A549 (cell line): ENCODE measurements around the gene RHOJ. TPM values are rescaled to one million over a fixed set of nuclear protein-coding genes. Genes with fewer than 3 reads are reported as not detected.

Source experiments
- ATAC-seq, 2 experiments: fragments of 200-7000 bp in 1 of 2; fragments of >200 bp in 1 of 2; cut with Nextera tagmentation in 1 of 2; cut with Tn5 transposase in 1 of 2; 3 replicates each; pipeline versions ENCODE4 v1.8.0 to v1.9.1; 2018 to 2020; ENCODE audit warnings: mild to moderate bottlenecking in 1 of 2, moderate library complexity in 1 of 2
- CTCF ChIA-PET: fragments of 300-600 bp; sonication (Branson Sonifier 250); formaldehyde crosslinking; extraction: SDS; loops from one replicate; lab custom pipeline; 2021; ENCODE audit warnings: antibody characterized with exemption, inconsistent platforms; lab: Yijun Ruan, JAX
- POLR2A ChIA-PET: fragments of 350-600 bp; formaldehyde crosslinking; extraction: SDS; loops from one replicate; lab custom pipeline; 2021; ENCODE audit warnings: antibody characterized with exemption, inconsistent platforms; lab: Yijun Ruan, JAX
- DNase-seq, 2 experiments: peaks; one replicate each; pipeline versions ENCODE4 v3.0.0 to v3.0.0-alpha.2; 2011 to 2016; ENCODE audit warnings: low read depth in 1 of 2, low spot score in 1 of 2
- FAIRE-seq: peaks from 2 replicates; lab custom pipeline; 2011; peaks lifted over from hg19 to GRCh38; lab: Jason Lieb, UNC
- H3K27ac ChIP-seq, 2 experiments: fragments of >200 bp; sonication (Bioruptor Twin); formaldehyde crosslinking; 3 replicates each; pipeline ENCODE4 v1.5.1; 2016 to 2017
- H3K4me1 ChIP-seq: fragments of >200 bp; sonication (Bioruptor Twin); formaldehyde crosslinking; 3 replicates; pipeline ENCODE4 v1.6.1; 2016
- H3K4me2 ChIP-seq: fragments of >200 bp; sonication (Bioruptor Twin); formaldehyde crosslinking; 3 replicates; pipeline ENCODE4 v1.6.1; 2016
- H3K4me3 ChIP-seq: fragments of >200 bp; sonication (Bioruptor Twin); formaldehyde crosslinking; 3 replicates; pipeline ENCODE4 v1.5.1; 2016
- H3K9me3 ChIP-seq: fragments of >200 bp; sonication (Bioruptor Twin); formaldehyde crosslinking; 3 replicates; pipeline ENCODE4 v1.6.1; 2016
- BHLHE40 ChIP-seq: IDR thresholded peaks from 2 replicates; pipeline ENCODE4 v1.6.1; 2012; ENCODE audit warnings: low read depth, low read length, inconsistent platforms
- CBX2 ChIP-seq: fragments of 200-600 bp; sonication (generic); IDR thresholded peaks from 2 replicates; pipeline ENCODE4 v1.6.1; 2016; ENCODE audit warnings: low read depth, mild to moderate bottlenecking, borderline replicate concordance
- CHD2 ChIP-seq: fragments of 150-350 bp; IDR thresholded peaks from 2 replicates; pipeline ENCODE4 v1.6.1; 2014; ENCODE audit warnings: low read length; ENCODE audit not compliant: partially characterized antibody
- CHD4 ChIP-seq: fragments of 200-600 bp; sonication (generic); IDR thresholded peaks from 2 replicates; pipeline ENCODE4 v1.6.1; 2016; ENCODE audit warnings: antibody characterized with exemption, mild to moderate bottlenecking, borderline replicate concordance
- CTCF ChIP-seq: fragments of >200 bp; sonication (Bioruptor Twin); formaldehyde crosslinking; IDR thresholded peaks from 3 replicates; pipeline ENCODE4 v1.5.1; 2016
- EHF ChIP-seq: fragments of 250-450 bp; sonication (Bioruptor Pico); IDR thresholded peaks from 2 replicates; pipeline ENCODE4 v1.5.0; 2020; ENCODE audit warnings: mild to moderate bottlenecking
- EP300 ChIP-seq, 2 experiments: fragments of >200 bp; sonication (Bioruptor Twin); formaldehyde crosslinking; IDR thresholded peaks; 2 replicates in 1 of 2; 3 replicates in 1 of 2; pipeline ENCODE4 v1.6.1; 2016 to 2017
- ESRRA ChIP-seq: fragments of 150-350 bp; IDR thresholded peaks from 2 replicates; pipeline ENCODE4 v1.6.1; 2014; ENCODE audit warnings: mild to moderate bottlenecking, low read length, borderline replicate concordance
- FOSB ChIP-seq: fragments of 250-450 bp; sonication (Bioruptor Pico); IDR thresholded peaks from 2 replicates; pipeline ENCODE4 v1.5.0; 2020; ENCODE audit warnings: mild to moderate bottlenecking, moderate library complexity
- FOSL2 ChIP-seq, 2 experiments: fragments of 450-650 bp in 1 of 2; fragments of >200 bp in 1 of 2; sonication (Bioruptor Twin) in 1 of 2; formaldehyde crosslinking; IDR thresholded peaks; 2 replicates each; pipeline versions ENCODE4 v1.5.0 to v1.6.1; 2016 to 2020; ENCODE audit warnings: mild to moderate bottlenecking in 1 of 2, moderate library complexity in 1 of 2
- HDAC2 ChIP-seq: fragments of 200-600 bp; sonication (generic); IDR thresholded peaks from 2 replicates; pipeline ENCODE4 v1.6.1; 2016
- HOXA7 ChIP-seq: fragments of 250-450 bp; sonication (Bioruptor Pico); IDR thresholded peaks from 2 replicates; pipeline ENCODE4 v1.5.0; 2020; ENCODE audit warnings: mild to moderate bottlenecking, moderate library complexity
- HOXB5 ChIP-seq: fragments of 250-450 bp; sonication (Bioruptor Pico); IDR thresholded peaks from 2 replicates; pipeline ENCODE4 v1.5.0; 2020; ENCODE audit warnings: mild to moderate bottlenecking, moderate library complexity
- KDM1A ChIP-seq: fragments of 200-600 bp; sonication (generic); IDR thresholded peaks from 2 replicates; pipeline ENCODE4 v1.6.1; 2016; ENCODE audit warnings: low read depth, mild to moderate bottlenecking
- KDM5A ChIP-seq: fragments of 200-600 bp; sonication (generic); IDR thresholded peaks from 2 replicates; pipeline ENCODE4 v1.6.1; 2016; ENCODE audit warnings: antibody characterized with exemption, mild to moderate bottlenecking
- MAX ChIP-seq: IDR thresholded peaks from 2 replicates; pipeline ENCODE4 v1.6.1; 2012
- MYC ChIP-seq: IDR thresholded peaks from 2 replicates; pipeline ENCODE4 v1.6.1; 2012; ENCODE audit warnings: mild to moderate bottlenecking, inconsistent platforms, low read length, improper control_type of control experiment, borderline replicate concordance
- NFE2L2 ChIP-seq: fragments of 150-350 bp; conservative IDR thresholded peaks from 2 replicates; pipeline ENCODE4 v1.6.1; 2014; ENCODE audit warnings: low read length
- POLR2AphosphoS2 ChIP-seq: conservative IDR thresholded peaks from 2 replicates; pipeline ENCODE4 v1.6.1; 2012; ENCODE audit warnings: low read length, improper control_type of control experiment, inconsistent platforms
- RAD21 ChIP-seq, 2 experiments: fragments of >200 bp in 1 of 2; sonication (Bioruptor Twin) in 1 of 2; formaldehyde crosslinking in 1 of 2; IDR thresholded peaks in 1 of 2; conservative IDR thresholded peaks in 1 of 2; 2 replicates in 1 of 2; 3 replicates in 1 of 2; pipeline ENCODE4 v1.6.1; 2012 to 2018; ENCODE audit warnings: inconsistent platforms in 1 of 2
- RCOR1 ChIP-seq: fragments of 150-350 bp; IDR thresholded peaks from 2 replicates; pipeline ENCODE4 v1.6.1; 2014; ENCODE audit warnings: antibody characterized with exemption, low read length, low read depth
- SMC3 ChIP-seq: fragments of >200 bp; sonication (Bioruptor Twin); formaldehyde crosslinking; IDR thresholded peaks from 3 replicates; pipeline ENCODE4 v1.6.1; 2018; ENCODE audit warnings: inconsistent platforms
- SREBF2 ChIP-seq: fragments of 450-650 bp; IDR thresholded peaks from 2 replicates; pipeline ENCODE4 v1.6.1; 2014; ENCODE audit warnings: mild to moderate bottlenecking, moderate library complexity
- ZFP36 ChIP-seq: fragments of 450-650 bp; IDR thresholded peaks from 2 replicates; pipeline ENCODE4 v1.6.1; 2014; ENCODE audit warnings: borderline replicate concordance; ENCODE audit not compliant: partially characterized antibody
- WGBS: methylation state at CpG from one replicate; pipeline ENCODE4 v1.1.6; 2017; ENCODE audit errors: missing lambda C conversion rate; 5-methylcytosine and 5-hydroxymethylcytosine counted together
- polyA plus RNA-seq, 4 experiments: library from polyadenylated mRNA; depleted of rRNA in 3 of 4; stranded (reverse); fragments of >200 nt; fragmentation: RNase III in 1 of 4; extraction: RNeasy Plus Mini Kit Qiagen cat#74134 plus additional on column Dnase treatment in 1 of 4; gene quantifications; 2 replicates in 3 of 4; 3 replicates in 1 of 4; pipeline ENCODE4 v1.2.3, GENCODE V29; 2011 to 2017

Gene RHOJ
- polyA plus RNA-seq, 2 of the 4 experiments (the other 2 are of a cell fraction), result not detected

DNA sequence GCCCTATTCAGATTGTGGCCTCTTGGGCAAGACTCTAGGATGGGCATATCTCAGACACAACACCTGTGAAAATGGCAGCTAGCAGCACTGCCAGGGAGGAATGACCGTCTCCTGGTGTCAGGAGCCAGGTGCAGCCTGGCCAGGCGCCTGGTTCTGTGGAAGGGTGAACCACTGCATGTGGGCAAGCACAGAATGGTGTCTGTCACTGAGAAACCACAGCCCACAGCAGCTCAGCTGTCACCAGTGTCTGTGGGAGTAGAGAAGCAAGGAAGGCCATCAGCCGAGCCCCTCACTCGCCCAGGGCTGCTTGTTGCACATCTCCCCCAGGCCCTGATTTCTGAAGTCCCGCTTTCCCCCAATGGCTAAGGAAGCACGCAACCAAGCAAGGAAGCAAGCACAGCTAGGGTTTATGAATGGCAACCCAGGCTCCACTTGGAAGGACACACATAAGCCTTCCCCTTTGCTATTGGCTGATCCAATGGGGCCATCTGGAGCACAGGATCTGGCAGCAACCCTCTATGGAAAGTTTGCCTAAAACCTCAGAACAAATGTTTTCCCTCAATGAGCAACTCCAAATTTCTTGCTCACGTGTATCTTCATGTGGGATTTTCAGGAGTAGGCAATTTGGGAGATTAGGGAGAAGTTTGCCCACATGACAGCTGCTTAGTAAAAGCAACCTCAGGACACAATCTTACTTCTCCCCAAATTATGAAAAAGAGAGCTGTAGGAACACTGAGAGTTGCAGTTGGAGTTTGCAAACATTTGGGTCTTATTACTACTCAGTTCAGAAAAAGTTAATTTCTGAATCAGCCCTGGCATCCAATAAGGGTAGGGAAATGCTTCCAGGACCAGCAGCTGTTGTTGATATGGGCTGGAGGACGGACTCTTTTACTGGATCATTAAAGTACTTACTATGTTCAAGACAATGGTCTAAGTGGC, 69.7 kb downstream of the RHOJ start:
- no peak for FAIRE-seq
- ATAC-seq, result no peak
- CTCF ChIA-PET, result interaction anchor here (1.0 to 3.4 kb wide), 5 partner anchors 11 to 1111 kb away, joined by 4 to 26 read pairs (median 5); no protein-coding TSS in a partner anchor
- 17% methylated on average over 8 of the region's 8 CpGs for WGBS
- POLR2A ChIA-PET, result no interaction called here
- H3K4me1 ChIP-seq, result no peaks in the 10 kb centered on the region
- no peak for TF ChIP-seq KDM5A
- TF ChIP-seq HOXA7 (CRISPR knock-in tag), result no peak
- TF ChIP-seq ZFP36, result no peak
- TF ChIP-seq KDM1A, result no peak
- no peak for TF ChIP-seq FOSL2 (IDR thresholded peaks at IDR 0.05)
- TF ChIP-seq FOSL2 (CRISPR knock-in tag; IDR thresholded peaks at IDR 0.05), result no peak
- TF ChIP-seq RCOR1, result no peak
- TF ChIP-seq CBX2, result no peak
- no peak for TF ChIP-seq POLR2AphosphoS2
- no peak for TF ChIP-seq CHD2
- TF ChIP-seq ESRRA, result no peak
- TF ChIP-seq BHLHE40, result no peak
- TF ChIP-seq MAX, result no peak
- no peak for TF ChIP-seq NFE2L2
- TF ChIP-seq MYC, result no peak
- no peak for TF ChIP-seq SMC3
- TF ChIP-seq, all 56 proteins: peak for 0
- H3K9me3 ChIP-seq, result no peaks in the 10 kb centered on the region
- DNase-seq, result no peak
- no peak overlapping the region for H3K27ac ChIP-seq
- H3K4me3 ChIP-seq, result no peak overlapping the region
- no peak overlapping the region for H3K4me2 ChIP-seq

GRCh38 chr14:63275611-63276010, 71.4 kb downstream of the RHOJ start:
- no peak for FAIRE-seq
- H3K9me3 ChIP-seq, result no peaks in the 10 kb centered on the region
- no peak overlapping the region for H3K4me2 ChIP-seq
- no peak for DNase-seq
- ChIA-PET POLR2A (no interaction called here), CTCF (interaction anchor here (0.6 to 4.1 kb wide), 15 partner anchors 8 to 1162 kb away, joined by 3 to 58 read pairs (median 6); no protein-coding TSS in a partner anchor)
- no peak overlapping the region for H3K4me3 ChIP-seq
- WGBS, result 30% methylated on average over 3 of the region's 3 CpGs
- H3K4me1 ChIP-seq, result no peaks in the 10 kb centered on the region
- TF ChIP-seq MYC (no peak), HOXB5 (CRISPR knock-in tag) (no peak), POLR2AphosphoS2 (no peak), FOSB (CRISPR knock-in tag) (no peak), ZFP36 (no peak), CHD4 (no peak), CTCF (no peak), EHF (CRISPR knock-in tag) (no peak), EP300 (IDR thresholded peaks at IDR 0.05) (no peak), SREBF2 (no peak), RAD21 (conservative IDR thresholded peaks at IDR 0.05 in 1 of 2, IDR thresholded peaks at IDR 0.05 in 1 of 2) (no peak), HDAC2 (no peak)
- no peak overlapping the region for H3K27ac ChIP-seq
- ATAC-seq, result no peak
